Renal cortical epithelial cell (primary cell): ENCODE results near the gene FOXP1. TPM values are rescaled to one million over a fixed set of nuclear protein-coding genes. Genes with fewer than 3 reads are reported as not detected.

Experiments used
- DNase-seq: peaks from one replicate; pipeline ENCODE4 v3.0.0-alpha.2; 2011; ENCODE audit warnings: low read depth
- total RNA-seq: library from RNA; depleted of rRNA; stranded (reverse); fragments of >200 nt; gene quantifications from 2 replicates; pipeline ENCODE4 v1.2.3, GENCODE V29; 2014

Gene FOXP1
- total RNA-seq, 1 donor from 2014 or later: 56.5 TPM

GRCh38 chr3:71308836-71309235 lies 274.7 kb downstream of the FOXP1 start:
- DNase-seq: no peak

GRCh38 chr3:71307991-71308697 lies 275.4 kb downstream of the FOXP1 start:
- no peak for DNase-seq

DNA sequence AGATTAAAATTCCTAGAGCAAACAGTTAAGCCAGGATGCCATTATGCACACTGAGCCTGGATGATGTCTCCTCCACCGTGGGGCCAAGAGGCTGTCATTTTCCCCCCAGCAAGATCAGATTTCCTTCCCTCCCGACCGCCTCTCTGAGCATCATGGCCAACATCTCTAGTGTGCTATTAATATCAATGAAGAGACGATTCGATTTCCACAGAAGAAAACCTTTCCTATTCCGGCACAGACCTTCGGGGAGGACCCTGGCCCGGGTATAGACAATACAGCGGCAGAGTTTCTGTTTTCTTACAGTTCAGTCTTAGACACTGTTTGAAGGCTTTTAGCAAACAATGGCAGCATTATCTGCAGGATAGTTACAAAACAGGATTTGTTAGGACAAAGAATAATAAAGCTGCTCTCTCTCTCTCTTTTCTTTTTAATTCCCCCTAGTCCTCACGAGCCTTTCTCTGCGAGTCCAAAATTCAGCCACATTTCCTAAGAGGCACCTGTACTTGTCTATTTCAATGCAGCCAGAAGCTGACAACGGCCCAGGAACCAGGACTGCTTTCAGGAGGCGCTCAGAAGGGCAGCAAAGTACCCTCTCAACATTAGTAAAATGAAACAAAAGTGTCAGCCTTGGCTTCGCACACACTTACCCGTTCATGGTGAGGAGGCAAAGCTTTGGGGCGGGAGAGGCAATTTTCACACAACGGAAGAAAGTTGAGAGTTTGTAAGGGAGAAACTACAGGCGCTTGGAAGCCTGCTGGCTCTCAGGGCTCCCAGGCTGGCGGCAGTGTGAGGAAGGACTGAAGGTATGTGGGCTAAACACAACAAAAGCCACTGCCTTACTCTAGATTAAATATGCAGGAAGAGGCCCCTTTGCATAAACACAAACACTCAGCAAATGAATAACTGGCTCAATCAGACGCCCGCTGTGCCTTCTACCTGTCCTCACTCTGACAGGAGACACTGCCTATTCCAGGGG lies 278.0 kb downstream of the FOXP1 start:
- DNase-seq: peak; percentile 69

DNA sequence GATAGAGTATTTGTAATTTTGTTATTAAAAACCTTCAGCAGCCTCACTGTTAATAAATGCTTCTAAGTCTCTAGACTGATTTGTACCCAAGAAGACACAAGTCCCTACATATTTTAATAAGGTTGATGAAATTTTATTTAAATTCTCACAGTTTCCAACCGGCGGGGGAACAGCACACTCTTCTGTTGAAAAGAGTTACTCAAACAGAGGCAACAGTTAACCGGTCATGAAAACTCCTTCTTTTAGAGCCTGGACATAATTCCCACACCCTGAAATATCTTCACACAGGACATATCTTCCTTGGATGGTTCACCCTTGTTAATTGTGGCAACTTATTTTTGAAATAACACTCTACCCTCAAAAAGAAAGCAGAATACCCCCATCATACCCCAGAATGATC lies 278.8 kb downstream of the FOXP1 start:
- DNase-seq: peak; percentile 34

- no peak for DNase-seq
Observed at GRCh38 chr3:71304247-71304646, 279.3 kb downstream of the FOXP1 start.

GRCh38 chr3:71303627-71304200 lies 279.8 kb downstream of the FOXP1 start:
- no peak for DNase-seq

DNA sequence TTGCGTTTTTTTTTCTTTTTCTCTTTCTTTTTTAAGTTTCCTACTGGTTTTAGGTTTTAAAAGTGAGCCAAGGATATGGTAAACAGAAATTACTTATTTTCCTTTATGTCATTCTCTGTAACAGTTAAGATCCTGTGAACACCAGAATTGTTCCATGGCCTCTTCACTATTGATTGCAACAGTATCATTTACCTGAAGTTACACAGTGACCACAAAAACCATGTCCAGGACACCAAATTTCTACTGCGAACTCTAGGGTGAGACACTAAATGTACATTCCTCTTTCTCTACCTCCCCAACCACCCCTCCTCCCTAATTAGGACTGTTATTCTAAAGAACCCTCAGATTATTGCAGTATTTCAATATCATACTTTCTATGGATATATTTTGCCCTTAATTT lies 280.9 kb downstream of the FOXP1 start:
- DNase-seq: no peak

DNA sequence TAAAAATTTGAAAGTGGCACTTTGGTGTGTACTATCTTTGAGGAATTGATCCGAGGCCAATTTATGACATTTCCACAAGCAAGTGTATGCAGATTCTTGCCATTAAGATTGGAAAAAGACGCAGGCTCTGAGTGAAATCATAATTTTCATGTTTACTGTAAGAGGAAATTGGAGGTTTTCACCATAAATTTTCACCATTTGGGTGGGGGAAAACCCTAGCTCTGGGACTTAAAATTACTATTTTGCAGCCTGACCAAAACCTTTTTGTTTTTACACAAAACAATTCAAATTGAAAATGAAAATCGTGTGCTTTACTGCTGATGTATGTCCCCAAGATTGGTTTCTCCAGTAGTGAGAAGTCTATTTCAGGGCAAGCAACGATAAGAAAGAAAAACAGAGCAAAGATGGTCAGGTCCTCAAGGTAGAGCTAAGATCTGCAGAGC lies 282.6 kb downstream of the FOXP1 start:
- no peak for DNase-seq

- no peak for DNase-seq
Observed at GRCh38 chr3:71299160-71299559, 284.4 kb downstream of the FOXP1 start.

DNA sequence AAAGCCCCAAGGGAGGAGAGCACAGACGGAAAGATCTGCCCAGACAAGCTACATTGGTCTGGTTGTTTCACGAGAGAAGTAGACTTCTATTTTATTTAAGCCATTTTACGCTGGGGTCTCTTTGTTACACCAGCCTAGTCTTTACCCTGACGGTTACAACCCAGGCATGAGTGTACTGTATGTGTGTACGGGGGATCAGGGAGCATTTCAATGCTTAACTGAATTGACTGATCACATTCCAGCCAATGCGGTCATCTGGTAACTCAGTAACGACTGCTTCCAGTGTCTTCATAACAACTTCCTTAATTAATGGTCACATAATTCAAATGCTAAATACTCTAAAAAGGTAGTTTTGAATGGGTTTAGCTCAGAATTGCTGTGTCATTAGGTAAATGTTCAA lies 288.6 kb downstream of the FOXP1 start:
- peak; percentile 84 for DNase-seq

DNA sequence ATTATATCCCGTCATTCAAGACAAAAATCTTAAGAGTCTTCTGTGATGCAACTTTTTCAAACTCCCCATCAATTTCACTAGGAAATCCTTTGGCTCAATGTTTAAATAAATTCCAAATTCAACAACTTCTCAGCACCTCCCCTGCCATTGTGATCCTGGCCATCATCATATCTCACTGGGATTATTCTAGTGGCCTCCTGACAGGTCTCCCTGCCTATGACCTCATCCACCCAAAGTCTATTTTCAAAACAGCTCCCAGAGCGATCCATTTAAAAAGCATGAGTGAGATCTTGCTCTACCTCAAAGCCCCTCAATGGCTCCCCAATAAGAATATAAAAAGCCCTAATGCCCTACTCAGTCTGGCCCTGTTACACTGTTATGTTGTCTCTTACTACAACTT lies 293.2 kb downstream of the FOXP1 start:
- DNase-seq: no peak

DNA sequence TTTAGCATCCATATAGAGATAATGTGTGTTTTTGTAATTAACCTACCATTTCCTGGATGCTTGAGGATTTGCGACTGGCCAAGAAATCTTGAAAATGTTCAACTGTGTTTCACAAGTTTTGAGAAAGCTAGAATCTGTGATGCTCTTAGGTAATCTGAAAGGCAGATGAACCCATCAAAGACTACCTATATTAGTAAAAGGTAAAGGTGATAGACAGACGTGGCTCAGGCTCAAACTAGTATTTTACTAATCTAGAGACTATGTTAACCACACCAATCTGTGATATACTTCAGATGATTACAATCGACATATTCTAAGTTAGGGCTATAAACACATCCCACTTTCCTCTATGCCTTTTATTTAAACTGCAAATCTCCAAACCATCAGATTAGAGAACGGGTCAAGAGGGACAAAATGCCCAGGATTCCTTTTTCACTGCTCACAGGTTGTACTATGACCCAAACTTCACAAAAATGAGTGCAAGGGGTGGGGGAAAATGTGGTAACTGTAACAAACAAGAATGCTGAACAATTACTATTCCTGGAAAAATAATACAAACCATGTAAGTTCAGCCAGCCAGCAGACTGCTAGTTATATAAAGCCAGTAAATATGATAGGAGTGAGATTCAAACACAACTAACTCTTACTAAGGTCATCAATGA lies 295.1 kb downstream of the FOXP1 start:
- DNase-seq: no peak

DNA sequence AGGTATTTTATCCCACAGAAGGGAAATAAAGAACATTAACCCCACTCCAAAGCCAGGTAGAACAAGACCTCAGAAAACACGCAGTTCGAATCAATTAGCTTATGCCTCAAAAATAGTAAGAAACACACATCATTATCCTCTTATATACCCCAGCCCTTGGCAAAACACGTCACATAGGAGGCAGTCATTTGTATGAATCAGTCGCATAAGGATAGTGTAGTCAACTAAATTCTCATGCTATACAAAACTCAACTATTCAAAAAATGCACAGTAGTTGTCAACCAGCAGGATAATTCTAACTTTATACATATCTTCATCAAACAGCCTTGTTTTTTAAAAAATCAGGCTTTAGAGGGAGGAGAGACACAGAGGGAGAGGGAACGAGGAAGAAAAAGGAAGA lies 298.4 kb downstream of the FOXP1 start:
- DNase-seq: no peak

GRCh38 chr3:71282976-71283375 lies 300.6 kb downstream of the FOXP1 start:
- DNase-seq: no peak

GRCh38 chr3:71281280-71281679 lies 302.2 kb downstream of the FOXP1 start:
- DNase-seq: no peak

- no peak for DNase-seq
Observed at GRCh38 chr3:71277341-71277740, 306.2 kb downstream of the FOXP1 start.

GRCh38 chr3:71276531-71276930 lies 307.0 kb downstream of the FOXP1 start:
- no peak for DNase-seq

DNA sequence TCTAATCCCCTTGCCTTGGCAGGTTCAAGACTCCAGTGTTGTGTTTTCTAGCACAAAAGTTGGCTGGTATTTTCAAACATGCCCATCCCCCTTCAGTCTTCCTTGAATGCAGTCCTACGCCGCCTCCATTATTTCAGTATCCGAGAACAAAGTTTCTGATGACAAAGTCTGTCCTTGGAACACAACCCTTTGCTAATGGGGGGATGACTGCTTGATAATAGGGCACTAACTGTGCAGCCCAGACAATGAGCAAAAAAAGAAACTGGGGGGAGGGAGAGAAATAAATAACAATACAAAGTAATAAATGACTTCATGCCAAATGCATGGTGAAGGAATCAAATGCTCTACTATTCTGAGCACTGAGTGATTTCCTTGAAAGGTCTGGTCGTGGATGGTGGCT lies 310.1 kb downstream of the FOXP1 start:
- no peak for DNase-seq

DNA sequence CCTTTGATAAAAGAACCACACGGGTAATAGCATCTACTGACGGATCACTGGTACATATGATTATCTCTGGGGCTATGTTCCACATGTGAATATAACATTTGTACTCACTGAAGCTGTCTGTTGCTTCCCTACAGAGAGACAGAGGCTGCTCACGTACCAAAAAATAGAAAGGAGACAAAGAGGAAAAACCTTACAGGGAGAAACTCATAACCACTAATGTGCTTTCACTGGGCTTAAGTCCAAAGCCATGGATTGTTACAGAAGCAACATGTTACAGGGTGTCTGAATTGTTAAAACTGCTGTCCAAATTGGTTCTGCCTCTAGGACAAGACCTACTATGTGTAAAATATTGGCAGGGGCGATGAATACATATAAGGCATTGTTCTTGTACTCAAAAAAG lies 311.9 kb downstream of the FOXP1 start:
- no peak for DNase-seq

DNA sequence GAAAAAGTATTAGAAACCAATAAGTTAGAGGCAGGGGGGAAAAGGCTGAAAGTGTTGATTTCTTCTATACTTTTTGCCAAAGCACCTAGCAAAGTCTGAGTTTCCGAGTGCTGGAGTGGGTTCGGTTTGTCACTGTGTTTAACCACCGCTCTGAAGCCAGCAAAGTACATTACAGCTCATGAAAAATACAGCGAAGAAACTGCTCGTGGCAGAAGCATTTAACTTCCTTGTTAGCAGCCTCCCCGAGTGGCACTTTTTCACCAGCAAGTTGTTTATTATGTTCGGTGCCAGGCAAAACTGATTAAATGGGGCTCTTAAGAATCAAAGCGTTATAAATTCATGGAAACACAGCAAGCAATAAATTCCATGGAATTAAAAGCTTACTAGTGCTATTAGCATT lies 313.6 kb downstream of the FOXP1 start:
- DNase-seq: peak; percentile 22

DNA sequence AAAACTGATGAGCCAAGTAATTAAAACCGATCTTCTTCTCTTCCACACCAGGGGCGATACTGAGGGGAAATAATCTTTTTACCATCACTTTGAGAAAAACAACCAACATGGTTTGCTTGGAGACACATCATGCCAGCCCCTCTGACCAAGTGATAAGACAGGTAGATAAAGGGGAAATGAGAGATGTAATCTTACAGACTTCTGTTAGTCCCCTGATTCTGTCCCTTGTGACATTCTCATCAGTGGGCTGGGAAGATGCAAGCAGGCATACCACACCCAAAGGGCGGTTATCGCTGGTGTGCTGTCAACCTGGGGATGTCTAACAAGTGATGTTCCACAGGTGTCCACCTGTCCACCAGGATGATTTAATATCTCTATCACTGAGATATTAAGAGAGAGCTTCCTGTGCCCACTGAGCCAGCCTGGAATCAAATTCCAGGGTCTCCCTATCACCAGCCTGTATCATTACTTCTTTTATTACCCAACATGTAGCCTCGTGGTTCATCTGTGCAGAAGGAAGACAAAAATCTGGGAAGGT lies 315.0 kb downstream of the FOXP1 start:
- no peak for DNase-seq

- DNase-seq: peak; percentile 30
Observed at GRCh38 chr3:71266875-71267274, 316.7 kb downstream of the FOXP1 start.
